ENCODE data around the gene FBXW11. TPM values are rescaled to one million over a fixed set of nuclear protein-coding genes. Genes with fewer than 3 reads are reported as not detected.

The FBXW11 gene
- total and polyA plus RNA-seq, 2 of the 8 experiments (the other 6 are each of a cell fraction or from before 2014, with no cell fraction given) = 45.0 to 75.6 TPM

DNA sequence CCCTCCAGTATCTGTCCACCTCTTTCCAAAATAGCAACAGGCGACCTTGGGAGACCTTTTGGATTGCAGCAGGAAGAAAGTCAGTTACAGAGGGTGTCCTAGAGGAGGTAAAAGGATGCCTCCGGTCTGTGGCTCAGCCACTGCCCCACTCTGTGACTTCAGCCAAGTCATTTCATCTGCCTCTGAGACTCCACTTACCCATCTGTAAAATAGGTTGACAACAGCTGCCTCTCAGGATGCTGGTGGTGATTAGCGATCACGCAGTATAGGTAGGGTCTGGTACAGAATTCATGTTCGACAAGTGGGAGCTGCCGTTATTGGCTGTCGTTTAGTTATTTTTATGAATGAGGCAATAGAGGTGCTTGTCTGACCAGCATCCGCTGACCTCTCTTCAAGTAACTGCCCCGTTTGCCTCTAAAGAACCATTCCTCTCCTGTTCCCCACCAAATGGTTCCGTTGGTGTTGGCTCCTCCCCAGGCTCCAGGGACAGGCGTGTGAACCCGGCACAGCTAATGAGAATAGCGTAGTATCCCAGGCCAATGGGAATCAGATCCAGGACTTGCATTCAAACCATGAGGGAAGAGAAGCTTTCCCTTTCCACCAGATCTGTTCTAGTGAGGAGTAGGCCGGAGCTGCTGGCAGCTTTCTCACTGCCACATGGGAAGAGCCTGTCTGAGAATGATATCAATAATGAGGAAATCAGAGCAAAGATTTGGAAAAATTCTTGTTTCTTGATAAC, 156.7 kb downstream of the FBXW11 start:
- no peak overlapping the region for H3K9ac ChIP-seq (replicated peaks in 1 of 4; ENCODE audit: extremely low read depth in 1 of 4, low read depth in 3 of 4, low read length in 3 of 4)
- no peak for FAIRE-seq
- CTCF ChIA-PET (ENCODE audit: partially characterized antibody) = interaction anchor here (0.6 to 11.4 kb wide), 24 partner anchors 9 to 465 kb away, joined by 3 to 81 read pairs (median 3); no protein-coding TSS in a partner anchor
- H3K27ac ChIP-seq (ENCODE audit: low read depth, low read length) = no peak overlapping the region
- no peak overlapping the region for H2BK120ac ChIP-seq (replicated peaks; ENCODE audit: low read depth, low read length)
- H2AK5ac ChIP-seq (ENCODE audit: low read depth, low read length) = no peak overlapping the region
- no peaks in the 10 kb centered on the region for H3K79me2 ChIP-seq (ENCODE audit: control insufficient read depth in 1 of 2, insufficient read depth in 2 of 2, low read length in 2 of 2)
- H3K18ac ChIP-seq (ENCODE audit: extremely low read depth, low read length) = no peak overlapping the region
- H3K23ac ChIP-seq (ENCODE audit: insufficient read length) = no peak overlapping the region
- H2BK5ac ChIP-seq (ENCODE audit: low read depth, low read length) = no peak overlapping the region
- H4K8ac ChIP-seq (ENCODE audit: extremely low read depth, insufficient read depth, low read length) = no peak overlapping the region
- H3K56ac ChIP-seq (replicated peaks; ENCODE audit: insufficient read length, low read depth, low read length) = no peak overlapping the region
- POLR2A ChIA-PET (ENCODE audit: partially characterized antibody) = interaction anchor here (0.7 kb wide), 1 partner anchor 457 kb away, joined by 3 read pairs; no protein-coding TSS in a partner anchor
- H3K36me3 ChIP-seq (ENCODE audit: control insufficient read depth in 2 of 4, insufficient read depth in 4 of 4, low read length in 3 of 4) = no peaks in the 10 kb centered on the region
- no peak overlapping the region for H3K4ac ChIP-seq (replicated peaks; ENCODE audit: insufficient read length, low read depth, low read length)
- no peaks in the 10 kb centered on the region for H4K20me1 ChIP-seq (replicated peaks in 1 of 2; ENCODE audit: control insufficient read depth in 1 of 2, insufficient read depth in 2 of 2, low read length in 2 of 2)
- WGBS, 2 experiments (ENCODE audit: extremely low coverage in 1 of 2, insufficient coverage in 1 of 2, insufficient read length in 1 of 2, insufficient replicate concordance in 2 of 2, low coverage in 1 of 2, low lambda C conversion rate in 2 of 2, missing lambda C conversion rate in 1 of 2) = 88% methylated on average over 14 of the region's 14 CpGs; no CpG with 5 or more reads in 1 of the 2 experiments
- no peak overlapping the region for H2BK12ac ChIP-seq (ENCODE audit: low read depth, low read length)
- no peak overlapping the region for H2BK15ac ChIP-seq (ENCODE audit: low read length)
- H3K14ac ChIP-seq (ENCODE audit: insufficient read length) = no peak overlapping the region
- H3K4me1 ChIP-seq (replicated peaks in 1 of 4; ENCODE audit: control insufficient read depth in 3 of 4, insufficient read depth in 4 of 4, low read length in 3 of 4) = peaks cover 0 to 6% (median 1%) of the 10 kb centered on the region in 4 experiments; a peak in 5 of 7 replicates
- no peak overlapping the region for H4K5ac ChIP-seq (ENCODE audit: insufficient read length, low read depth, low read length)
- no peak overlapping the region for H3K4me2 ChIP-seq (ENCODE audit: insufficient read depth in 1 of 2, low read depth in 2 of 2, low read length in 2 of 2)
- no peaks in the 10 kb centered on the region for H3K27me3 ChIP-seq (replicated peaks in 1 of 4; ENCODE audit: control insufficient read depth in 3 of 4, extremely low read depth in 1 of 4, insufficient read depth in 3 of 4, low read length in 3 of 4)
- H3K9me3 ChIP-seq (ENCODE audit: insufficient read depth in 2 of 2, low read depth in 1 of 2, low read length in 1 of 2) = no peaks in the 10 kb centered on the region
- no peak overlapping the region for H2AFZ ChIP-seq (ENCODE audit: low read length)
- DNase-seq (ENCODE audit: low read depth in 1 of 2, low spot score in 2 of 2) = no peak
- H3K79me1 ChIP-seq (ENCODE audit: low read depth, low read length) = no peaks in the 10 kb centered on the region
- no peaks in the 10 kb centered on the region for H3K23me2 ChIP-seq (ENCODE audit: low read depth, low read length)
- H3K4me3 ChIP-seq (ENCODE audit: extremely low read depth in 1 of 4, insufficient read depth in 2 of 4, low read depth in 3 of 4, low read length in 4 of 4) = no peak overlapping the region
- H2BK20ac ChIP-seq (ENCODE audit: low read length) = no peak overlapping the region
- H4K91ac ChIP-seq (replicated peaks; ENCODE audit: insufficient read length, low read length) = no peak overlapping the region
- TF ChIP-seq KDM4A (IDR thresholded peaks at IDR 0.05; ENCODE audit: low read depth, low read length, severe bottlenecking) = no peak
- no peak for TF ChIP-seq POLR2A (IDR thresholded peaks at IDR 0.05; ENCODE audit: control extremely low read depth in 1 of 2, low read depth in 2 of 2, low read length in 2 of 2)
- no peak for TF ChIP-seq SP1 (IDR thresholded peaks at IDR 0.05; ENCODE audit: low read depth, low read length)

Data from H1 (cell line).